PC-9 (cell line): Measurements from ENCODE around the gene LECT2. TPM values are rescaled to one million over a fixed set of nuclear protein-coding genes. Genes with fewer than 3 reads are reported as not detected.

Experiments used
- BruUV-seq: library from RNA; stranded (reverse); fragments of 400-500 nt; replicated peaks from 2 replicates; lab custom pipeline; 2021; lab: Mats Ljungman, UMichigan
- CTCF ChIA-PET: fragments of 300-600 bp; sonication (Branson Sonifier 250); formaldehyde crosslinking; loops from one replicate; lab custom pipeline; 2022; ENCODE audit warnings: antibody characterized with exemption; lab: Charles Lee
- POLR2A ChIA-PET: fragments of 300-600 bp; sonication (Branson Sonifier 250); formaldehyde crosslinking; loops from one replicate; lab custom pipeline; 2022; ENCODE audit warnings: antibody characterized with exemption; ENCODE audit not compliant: unreplicated experiment; lab: Charles Lee
- DNase-seq, 2 experiments: peaks; one replicate each; pipeline versions ENCODE4 v3.0.0 to v3.0.0-alpha.2; 2015 to 2022; ENCODE audit warnings: mixed read lengths in 1 of 2
- H2AFZ ChIP-seq: fragments of 200-600 bp; sonication (generic); 2 replicates; pipeline ENCODE4 v1.8.1; 2017; ENCODE audit warnings: antibody characterized with exemption
- H3F3A ChIP-seq: fragments of 200-600 bp; sonication (generic); 2 replicates; pipeline ENCODE4 v1.8.1; 2017; ENCODE audit warnings: antibody characterized with exemption, mild to moderate bottlenecking, low read depth; ENCODE audit not compliant: insufficient read depth
- H3K27ac ChIP-seq: fragments of 200-600 bp; sonication (generic); 2 replicates; pipeline ENCODE4 v1.6.1; 2016; ENCODE audit warnings: mixed run types
- H3K27me3 ChIP-seq: fragments of 200-600 bp; sonication (generic); 2 replicates; pipeline ENCODE4 v1.6.1; 2016; ENCODE audit warnings: low read depth, mixed run types; ENCODE audit not compliant: insufficient read depth
- H3K36me3 ChIP-seq: fragments of 200-600 bp; sonication (generic); 2 replicates; pipeline ENCODE4 v1.6.1; 2016; ENCODE audit warnings: low read depth, mixed run types
- H3K4me1 ChIP-seq: fragments of 200-600 bp; sonication (generic); replicated peaks from 2 replicates; pipeline ENCODE4 v1.6.1; 2016; ENCODE audit warnings: mixed run types; ENCODE audit not compliant: insufficient read depth
- H3K4me2 ChIP-seq: fragments of 200-600 bp; sonication (generic); 2 replicates; pipeline ENCODE4 v1.6.1; 2017; ENCODE audit warnings: mixed run types
- H3K4me3 ChIP-seq: fragments of 200-600 bp; sonication (generic); 2 replicates; pipeline ENCODE4 v1.6.1; 2016; ENCODE audit warnings: mixed run types
- H3K79me2 ChIP-seq: fragments of 200-600 bp; sonication (generic); 2 replicates; pipeline ENCODE4 v1.6.1; 2017; ENCODE audit warnings: low read depth, mixed run types
- H3K9me2 ChIP-seq: fragments of 200-600 bp; sonication (generic); 2 replicates; pipeline ENCODE4 v1.8.1; 2017; ENCODE audit warnings: mild to moderate bottlenecking; ENCODE audit not compliant: insufficient read depth
- H3K9me3 ChIP-seq: fragments of 200-600 bp; sonication (generic); 2 replicates; pipeline ENCODE4 v1.8.1; 2016; ENCODE audit warnings: low read depth; ENCODE audit not compliant: insufficient read depth
- H4K20me1 ChIP-seq: fragments of 200-600 bp; sonication (generic); 2 replicates; pipeline ENCODE4 v1.8.1; 2017; ENCODE audit not compliant: insufficient read depth
- EZH2 ChIP-seq: fragments of 200-600 bp; sonication (generic); IDR thresholded peaks from 2 replicates; pipeline ENCODE4 v1.8.0; 2017; ENCODE audit warnings: antibody characterized with exemption, low read depth
- intact Hi-C: fragments of 100-400 bp; cut with micrococcal nuclease; formaldehyde crosslinking; loops from one replicate; pipeline ENCODE4 v1.10.0; 2022; ENCODE audit not compliant: unreplicated experiment
- total RNA-seq: library from RNA; stranded (reverse); gene quantifications from 2 replicates; pipeline ENCODE4 v1.2.3, GENCODE V29; 2021
- TF ChIP-seq, protein P1 (sequence below): fragments of 200-600 bp; sonication (generic); conservative IDR thresholded peaks from 2 replicates; pipeline ENCODE4 v1.6.1; 2017; ENCODE audit warnings: mixed run types, antibody characterized with exemption, mild to moderate bottlenecking, moderate library complexity

The LECT2 gene
- total RNA-seq, 1 experiment from 2014 or later = not detected

DNA sequence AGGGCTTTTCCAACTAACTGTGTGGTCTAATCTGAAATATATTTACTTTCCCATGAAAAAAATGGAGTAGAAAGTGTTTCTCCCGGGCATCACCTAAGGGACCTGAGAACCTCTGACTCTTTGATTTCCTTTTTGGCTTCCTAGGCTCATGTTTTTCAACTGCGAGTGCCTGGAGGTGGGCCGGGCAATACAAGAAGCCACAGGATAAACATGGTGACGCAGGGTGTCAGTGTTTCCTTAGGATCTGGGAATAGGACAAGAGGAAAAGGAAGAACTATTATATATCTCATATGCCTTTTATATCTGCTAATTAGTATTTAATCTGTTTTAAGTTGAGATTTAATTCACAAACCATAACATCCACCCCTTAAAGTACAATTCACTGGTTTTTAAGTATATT, 11.4 kb upstream of the LECT2 start:
- POLR2A ChIA-PET = no interaction called here
- no peaks in the 10 kb centered on the region for H3K4me1 ChIP-seq
- no peaks in the 10 kb centered on the region for H3K9me2 ChIP-seq
- BruUV-seq = no TSS peak
- H3K36me3 ChIP-seq = no peaks in the 10 kb centered on the region
- H3K27me3 ChIP-seq = no peaks in the 10 kb centered on the region
- no peak overlapping the region for H3K27ac ChIP-seq
- no peak overlapping the region for H2AFZ ChIP-seq
- no peak for DNase-seq
- no peak overlapping the region for H3K4me3 ChIP-seq
- CTCF ChIA-PET = no interaction called here
- no peak overlapping the region for H3K4me2 ChIP-seq
- no peaks in the 10 kb centered on the region for H3F3A ChIP-seq
- peaks cover 5% of the 10 kb centered on the region; the same call in 1 of the 2 replicates for H3K9me3 ChIP-seq
- no peaks in the 10 kb centered on the region for H3K79me2 ChIP-seq
- TF ChIP-seq, protein P1, sequence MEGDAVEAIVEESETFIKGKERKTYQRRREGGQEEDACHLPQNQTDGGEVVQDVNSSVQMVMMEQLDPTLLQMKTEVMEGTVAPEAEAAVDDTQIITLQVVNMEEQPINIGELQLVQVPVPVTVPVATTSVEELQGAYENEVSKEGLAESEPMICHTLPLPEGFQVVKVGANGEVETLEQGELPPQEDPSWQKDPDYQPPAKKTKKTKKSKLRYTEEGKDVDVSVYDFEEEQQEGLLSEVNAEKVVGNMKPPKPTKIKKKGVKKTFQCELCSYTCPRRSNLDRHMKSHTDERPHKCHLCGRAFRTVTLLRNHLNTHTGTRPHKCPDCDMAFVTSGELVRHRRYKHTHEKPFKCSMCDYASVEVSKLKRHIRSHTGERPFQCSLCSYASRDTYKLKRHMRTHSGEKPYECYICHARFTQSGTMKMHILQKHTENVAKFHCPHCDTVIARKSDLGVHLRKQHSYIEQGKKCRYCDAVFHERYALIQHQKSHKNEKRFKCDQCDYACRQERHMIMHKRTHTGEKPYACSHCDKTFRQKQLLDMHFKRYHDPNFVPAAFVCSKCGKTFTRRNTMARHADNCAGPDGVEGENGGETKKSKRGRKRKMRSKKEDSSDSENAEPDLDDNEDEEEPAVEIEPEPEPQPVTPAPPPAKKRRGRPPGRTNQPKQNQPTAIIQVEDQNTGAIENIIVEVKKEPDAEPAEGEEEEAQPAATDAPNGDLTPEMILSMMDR = no peak
- no peak for TF ChIP-seq EZH2
- no peaks in the 10 kb centered on the region for H4K20me1 ChIP-seq
- intact Hi-C loops = no loop called here

DNA sequence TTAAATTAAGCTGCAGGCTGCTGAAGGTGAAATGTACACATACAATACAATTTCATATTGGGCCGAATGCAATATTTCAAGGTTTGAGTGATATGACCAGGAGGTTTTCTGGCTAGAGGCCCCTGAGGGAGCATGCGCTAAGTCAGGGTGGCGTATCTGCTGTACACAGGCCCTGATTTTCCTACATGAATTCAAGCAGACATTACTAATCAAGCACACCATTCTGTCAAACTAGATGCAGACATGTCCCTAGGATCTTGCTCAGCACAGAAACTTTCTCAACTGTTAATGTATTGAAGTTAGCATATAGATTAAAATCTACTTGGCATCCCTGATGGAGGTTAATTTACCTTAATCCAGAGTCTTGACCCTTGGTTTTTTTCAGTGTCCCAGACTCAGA, 10.7 kb upstream of the LECT2 start:
- no peak overlapping the region for H2AFZ ChIP-seq
- POLR2A ChIA-PET = interaction anchor here (0.6 kb wide), 1 partner anchor 1603 kb away, joined by 4 read pairs; no protein-coding TSS in a partner anchor
- H3K36me3 ChIP-seq = no peaks in the 10 kb centered on the region
- no peak overlapping the region for H3K4me3 ChIP-seq
- no peaks in the 10 kb centered on the region for H3K79me2 ChIP-seq
- CTCF ChIA-PET = no interaction called here
- H3K4me1 ChIP-seq = no peaks in the 10 kb centered on the region
- peaks cover 5% of the 10 kb centered on the region; the same call in 1 of the 2 replicates for H3K9me3 ChIP-seq
- no peaks in the 10 kb centered on the region for H3F3A ChIP-seq
- H3K27ac ChIP-seq = no peak overlapping the region
- H3K27me3 ChIP-seq = no peaks in the 10 kb centered on the region
- TF ChIP-seq EZH2 = no peak
- TF ChIP-seq, protein P1 = no peak
- intact Hi-C loops = no loop called here
- BruUV-seq = no TSS peak
- no peaks in the 10 kb centered on the region for H3K9me2 ChIP-seq
- H3K4me2 ChIP-seq = no peak overlapping the region
- no peak for DNase-seq
- H4K20me1 ChIP-seq = no peaks in the 10 kb centered on the region

DNA sequence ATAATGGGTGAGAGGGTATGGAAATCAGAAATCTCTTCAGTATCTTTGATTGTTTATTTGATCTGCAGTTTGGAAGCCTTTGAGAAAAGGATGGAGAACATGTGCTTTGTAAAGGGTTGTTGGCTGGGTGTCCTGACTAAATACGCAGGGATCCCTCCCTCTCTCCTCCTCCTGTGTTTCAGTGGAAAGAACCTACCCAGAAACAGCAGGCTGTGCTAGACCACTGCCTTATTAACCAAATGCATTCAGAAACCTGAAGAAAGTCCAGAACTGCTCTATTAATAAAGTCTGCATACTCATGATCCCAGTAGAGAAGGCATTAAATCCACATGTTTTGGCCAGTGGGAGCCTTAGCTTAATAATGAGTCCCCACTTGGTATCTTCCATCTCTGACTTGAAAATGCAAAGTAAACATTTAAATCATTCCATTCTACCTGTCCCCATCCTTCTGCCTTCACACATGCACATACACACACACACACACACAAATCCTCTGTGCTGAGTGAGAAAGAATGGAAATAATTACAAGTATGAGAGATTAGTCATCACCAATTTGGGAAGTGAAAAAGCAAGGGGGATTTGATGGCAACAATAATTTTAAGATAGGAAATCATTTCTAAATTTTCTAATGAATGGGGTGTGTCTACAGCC, 10.0 kb upstream of the LECT2 start:
- BruUV-seq = no TSS peak
- ChIA-PET CTCF (no interaction called here), POLR2A (no interaction called here)
- Histone ChIP-seq H3K4me2 (no peak overlapping the region), H3K27ac (no peak overlapping the region), H3K4me3 (no peak overlapping the region), H4K20me1 (no peaks in the 10 kb centered on the region), H3K27me3 (no peaks in the 10 kb centered on the region), H3K4me1 (no peaks in the 10 kb centered on the region), H3K36me3 (no peaks in the 10 kb centered on the region), H3K79me2 (no peaks in the 10 kb centered on the region), H3F3A (no peaks in the 10 kb centered on the region), H3K9me2 (no peaks in the 10 kb centered on the region), H3K9me3 (no peaks in the 10 kb centered on the region; the same call in 1 of the 2 replicates), H2AFZ (no peak overlapping the region)
- TF ChIP-seq, protein P1 = no peak
- TF ChIP-seq EZH2 = no peak
- intact Hi-C loops = no loop called here
- DNase-seq = no peak
